SK-N-SH treated with all-trans-retinoic acid at 6 μM for 48 hours (cell line): ENCODE measurements around the gene ASIC3.

Source experiments
- ATAC-seq: fragments of 200-7000 bp; cut with Tn5 transposase; 3 replicates; pipeline ENCODE4 v1.9.1; 2020; ENCODE audit warnings: mild to moderate bottlenecking, moderate library complexity
- ARNTL ChIP-seq: fragments of 450-650 bp; formaldehyde crosslinking; IDR thresholded peaks from 2 replicates; pipeline ENCODE4 v1.5.0; 2020; ENCODE audit warnings: low read depth, mild to moderate bottlenecking, moderate library complexity, borderline replicate concordance
- CREB5 ChIP-seq: fragments of 250-450 bp; sonication (Bioruptor Pico); IDR thresholded peaks from 2 replicates; pipeline ENCODE4 v1.5.1; 2020; ENCODE audit warnings: low read depth, mild to moderate bottlenecking, moderate library complexity
- CSDC2 ChIP-seq: fragments of 250-450 bp; sonication (Bioruptor Pico); IDR thresholded peaks from 2 replicates; pipeline ENCODE4 v1.5.0; 2020; ENCODE audit warnings: mild to moderate bottlenecking, moderate library complexity
- CSRNP3 ChIP-seq: fragments of 250-450 bp; sonication (Bioruptor Pico); IDR thresholded peaks from 2 replicates; pipeline ENCODE4 v1.5.1; 2021; ENCODE audit warnings: mild to moderate bottlenecking, moderate library complexity
- ESRRG ChIP-seq: fragments of 250-450 bp; sonication (Bioruptor Pico); IDR thresholded peaks from 2 replicates; pipeline ENCODE4 v1.6.1; 2021; ENCODE audit warnings: mild to moderate bottlenecking
- GLIS3 ChIP-seq: fragments of 250-450 bp; sonication (Bioruptor Pico); IDR thresholded peaks from 2 replicates; pipeline ENCODE4 v1.5.0; 2020; ENCODE audit warnings: mild to moderate bottlenecking, moderate library complexity
- ISL1 ChIP-seq: fragments of 250-450 bp; sonication (Bioruptor Pico); IDR thresholded peaks from 2 replicates; pipeline ENCODE4 v2.1.2; 2022; ENCODE audit warnings: mild to moderate bottlenecking, moderate library complexity
- OSR1 ChIP-seq: fragments of 250-450 bp; sonication (Bioruptor Pico); IDR thresholded peaks from 2 replicates; pipeline ENCODE4 v1.8.0; 2022; ENCODE audit warnings: moderate library complexity, mild to moderate bottlenecking, inconsistent platforms
- PATZ1 ChIP-seq: fragments of 250-450 bp; sonication (Bioruptor Pico); IDR thresholded peaks from 2 replicates; pipeline ENCODE4 v1.8.0; 2020; ENCODE audit warnings: mild to moderate bottlenecking, moderate library complexity, borderline replicate concordance
- POU6F1 ChIP-seq: fragments of 250-450 bp; sonication (Bioruptor Pico); IDR thresholded peaks from 2 replicates; pipeline ENCODE4 v1.8.0; 2021; ENCODE audit warnings: low read depth, mild to moderate bottlenecking, moderate library complexity, borderline replicate concordance
- PPARA ChIP-seq: fragments of 250-450 bp; sonication (Bioruptor Pico); IDR thresholded peaks from 2 replicates; pipeline ENCODE4 v1.5.0; 2020; ENCODE audit warnings: mild to moderate bottlenecking, borderline replicate concordance
- RARB ChIP-seq: fragments of 250-450 bp; sonication (Bioruptor Pico); IDR thresholded peaks from 2 replicates; pipeline ENCODE4 v1.8.0; 2021; ENCODE audit warnings: mild to moderate bottlenecking, moderate library complexity
- SNAI2 ChIP-seq: fragments of 250-450 bp; sonication (Bioruptor Pico); IDR thresholded peaks from 2 replicates; pipeline ENCODE4 v1.5.0; 2020; ENCODE audit warnings: mild to moderate bottlenecking, moderate library complexity
- TCF4 ChIP-seq: fragments of 250-450 bp; sonication (Bioruptor Pico); IDR thresholded peaks from 2 replicates; pipeline ENCODE4 v1.8.0; 2021; ENCODE audit warnings: mild to moderate bottlenecking, moderate library complexity, borderline replicate concordance
- TOX ChIP-seq: fragments of 250-450 bp; sonication (Bioruptor Pico); IDR thresholded peaks from 2 replicates; pipeline ENCODE4 v1.8.0; 2021; ENCODE audit warnings: mild to moderate bottlenecking, moderate library complexity, borderline replicate concordance
- TSHZ2 ChIP-seq: fragments of 250-450 bp; sonication (Bioruptor Pico); IDR thresholded peaks from 2 replicates; pipeline ENCODE4 v1.5.0; 2020; ENCODE audit warnings: mild to moderate bottlenecking, moderate library complexity
- ZC3H10 ChIP-seq: fragments of 250-450 bp; sonication (Bioruptor Pico); IDR thresholded peaks from 2 replicates; pipeline ENCODE4 v1.5.1; 2021; ENCODE audit warnings: mild to moderate bottlenecking, moderate library complexity
- ZFP3 ChIP-seq: fragments of 250-450 bp; sonication (Bioruptor Pico); IDR thresholded peaks from 2 replicates; pipeline ENCODE4 v1.5.0; 2020; ENCODE audit warnings: mild to moderate bottlenecking, moderate library complexity
- ZFP30 ChIP-seq: fragments of 450-650 bp; formaldehyde crosslinking; IDR thresholded peaks from 2 replicates; pipeline ENCODE4 v1.5.0; 2022; ENCODE audit warnings: mild to moderate bottlenecking, moderate library complexity
- ZNF70 ChIP-seq: fragments of 450-650 bp; formaldehyde crosslinking; IDR thresholded peaks from 2 replicates; pipeline ENCODE4 v1.5.0; 2020; ENCODE audit warnings: mild to moderate bottlenecking, moderate library complexity

The ASIC3 gene

GRCh38 chr7:151078233-151079040, 30.1 kb downstream of the ASIC3 start (continued):
- no peak for TF ChIP-seq CREB5 (CRISPR knock-in tag)
- no peak for TF ChIP-seq RARB (CRISPR knock-in tag)
- no peak for TF ChIP-seq ISL1 (CRISPR knock-in tag)
- TF ChIP-seq ZC3H10 (CRISPR knock-in tag) = no peak
- no peak for TF ChIP-seq TOX (CRISPR knock-in tag)
- TF ChIP-seq, all 23 proteins: peak for 0

- no peak for TF ChIP-seq ZC3H10 (CRISPR knock-in tag)
- TF ChIP-seq ZNF70 (CRISPR knock-in tag) = no peak
- no peak for TF ChIP-seq PPARA (CRISPR knock-in tag)
- TF ChIP-seq ZFP30 (CRISPR knock-in tag) = no peak
- TF ChIP-seq CSDC2 (CRISPR knock-in tag) = no peak
- no peak for TF ChIP-seq GLIS3
- ATAC-seq = no peak
Observed at GRCh38 chr7:151079199-151079910, 31.0 kb downstream of the ASIC3 start.

GRCh38 chr7:151080067-151080521, 31.8 kb downstream of the ASIC3 start:
- peak; percentile 28 for ATAC-seq

GRCh38 chr7:151080522-151081169, 32.3 kb downstream of the ASIC3 start, which contains the start of gene FASTK:
FASTK (minus strand) TSS chr7:151080809; CDS start chr7:151080766, 43 bp downstream.
- peak; percentile 85 for ATAC-seq
- TF ChIP-seq PATZ1 (CRISPR knock-in tag) = peak; percentile 78
- TF ChIP-seq TOX (CRISPR knock-in tag) = no peak
- TF ChIP-seq CSDC2 (CRISPR knock-in tag) = no peak
- no peak for TF ChIP-seq POU6F1
- no peak for TF ChIP-seq TSHZ2 (CRISPR knock-in tag)
- no peak for TF ChIP-seq OSR1
- no peak for TF ChIP-seq TCF4 (CRISPR knock-in tag)
- TF ChIP-seq CREB5 (CRISPR knock-in tag) = no peak
- no peak for TF ChIP-seq CSRNP3 (CRISPR knock-in tag)
- no peak for TF ChIP-seq ZFP3 (CRISPR knock-in tag)
- no peak for TF ChIP-seq ZC3H10 (CRISPR knock-in tag)

More at GRCh38 chr7:151080067-151080521, 31.8 kb downstream of the ASIC3 start:
- TF ChIP-seq TCF4 (CRISPR knock-in tag) (no peak), ZFP3 (CRISPR knock-in tag) (no peak), ARNTL (CRISPR knock-in tag) (no peak), OSR1 (no peak), SNAI2 (CRISPR knock-in tag) (no peak), CSRNP3 (CRISPR knock-in tag) (no peak), ZFP30 (CRISPR knock-in tag) (no peak), ESRRG (CRISPR knock-in tag) (no peak)
